Glutamatergic neuron (in vitro differentiated cells): Measurements from ENCODE around the gene CRYBA4. TPM values are rescaled to one million over a fixed set of nuclear protein-coding genes. Genes with fewer than 3 reads are reported as not detected.

Experiments used
- DNase-seq: peaks from one replicate; pipeline ENCODE4 v3.0.0; 2022
- H3K27ac Mint-ChIP-seq: one replicate; pipeline ENCODE4 v1.8.0; 2020; ENCODE audit warnings: mild to moderate bottlenecking, mixed read lengths, inconsistent platforms; ENCODE audit not compliant: unreplicated experiment
- H3K27me3 Mint-ChIP-seq: one replicate; pipeline ENCODE4 v1.8.0; 2020; ENCODE audit warnings: mild to moderate bottlenecking, moderate library complexity, mixed read lengths, inconsistent platforms; ENCODE audit not compliant: unreplicated experiment
- H3K36me3 Mint-ChIP-seq: one replicate; pipeline ENCODE4 v1.8.0; 2020; ENCODE audit warnings: mild to moderate bottlenecking, mixed read lengths, inconsistent platforms; ENCODE audit not compliant: unreplicated experiment
- H3K4me1 Mint-ChIP-seq: one replicate; pipeline ENCODE4 v1.8.0; 2020; ENCODE audit warnings: mild to moderate bottlenecking, low read depth, mixed read lengths, inconsistent platforms; ENCODE audit not compliant: unreplicated experiment
- H3K4me3 Mint-ChIP-seq: one replicate; pipeline ENCODE4 v1.8.0; 2020; ENCODE audit warnings: mild to moderate bottlenecking, mixed read lengths, inconsistent platforms; ENCODE audit not compliant: unreplicated experiment
- H3K9me3 Mint-ChIP-seq: one replicate; pipeline ENCODE4 v1.8.0; 2020; ENCODE audit warnings: mild to moderate bottlenecking, moderate library complexity, mixed read lengths, inconsistent platforms; ENCODE audit not compliant: unreplicated experiment
- CTCF ChIP-seq: fragments of 200-600 bp; sonication (generic); IDR thresholded peaks from one replicate; pipeline ENCODE4 v1.5.0; 2021; ENCODE audit not compliant: partially characterized antibody, unreplicated experiment
- total RNA-seq: library from RNA; stranded (reverse); fragmentation: NEBNext Ultra II Directional; extraction: Animal tissue kit (Norgen Biotek cat#: 25700); gene quantifications from one replicate; pipeline ENCODE4 v1.2.1, GENCODE V29; 2021; ENCODE audit not compliant: unreplicated experiment

The CRYBA4 gene
- total RNA-seq, 1 donor from 2014 or later: not detected

GRCh38 chr22:26577081-26577480 lies 44.7 kb upstream of the CRYBA4 start:
- H3K4me1 Mint-ChIP-seq: peaks cover 25% of the 10 kb centered on the region
- no peak for DNase-seq
- peaks cover 4% of the 10 kb centered on the region for H3K9me3 Mint-ChIP-seq
- H3K4me3 Mint-ChIP-seq: no peak overlapping the region
- no peaks in the 10 kb centered on the region for H3K36me3 Mint-ChIP-seq
- H3K27me3 Mint-ChIP-seq: peaks cover 3% of the 10 kb centered on the region
- TF ChIP-seq CTCF: no peak
- H3K27ac Mint-ChIP-seq: no peak overlapping the region

- Mint-ChIP-seq H3K4me3 (peak overlapping the region; percentile 55), H3K27ac (no peak overlapping the region), H3K9me3 (peaks cover 6% of the 10 kb centered on the region), H3K4me1 (peaks cover 25% of the 10 kb centered on the region), H3K27me3 (peaks cover 6% of the 10 kb centered on the region), H3K36me3 (no peaks in the 10 kb centered on the region)
- TF ChIP-seq CTCF: no peak
- no peak for DNase-seq
Observed at GRCh38 chr22:26579331-26579886, 42.4 kb upstream of the CRYBA4 start.

- Mint-ChIP-seq H3K27me3 (peaks cover 6% of the 10 kb centered on the region), H3K9me3 (peaks cover 6% of the 10 kb centered on the region), H3K4me3 (peak overlapping the region; percentile 30), H3K36me3 (no peaks in the 10 kb centered on the region), H3K4me1 (peaks cover 22% of the 10 kb centered on the region), H3K27ac (no peak overlapping the region)
- no peak for DNase-seq
- no peak for TF ChIP-seq CTCF
Observed at GRCh38 chr22:26580240-26580962, 41.4 kb upstream of the CRYBA4 start.

DNA sequence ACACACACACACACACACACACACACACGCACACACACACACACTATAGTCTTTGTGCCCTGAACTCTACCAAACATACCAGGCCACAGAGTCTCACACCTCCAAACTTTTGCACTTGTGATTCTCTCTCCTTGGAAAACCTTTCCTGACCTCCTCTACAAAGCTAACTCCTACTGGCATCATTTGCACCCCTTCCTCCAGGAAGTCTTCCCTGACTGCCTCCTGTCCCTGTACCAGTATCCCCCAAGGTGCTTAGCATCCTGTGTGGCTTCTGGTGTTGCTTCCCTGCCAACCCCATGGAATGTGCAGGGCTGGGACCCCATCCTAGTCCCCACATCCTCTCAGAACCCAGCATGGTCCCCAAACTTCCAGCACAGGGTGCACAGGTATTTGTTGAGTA lies 40.7 kb upstream of the CRYBA4 start:
- Mint-ChIP-seq H3K36me3 (no peaks in the 10 kb centered on the region), H3K27ac (no peak overlapping the region), H3K4me3 (peak overlapping the region; percentile 13), H3K27me3 (peaks cover 6% of the 10 kb centered on the region), H3K9me3 (peaks cover 6% of the 10 kb centered on the region), H3K4me1 (peaks cover 20% of the 10 kb centered on the region)
- no peak for TF ChIP-seq CTCF
- DNase-seq: no peak

- peaks cover 4% of the 10 kb centered on the region for H3K9me3 Mint-ChIP-seq
- DNase-seq: no peak
- peaks cover 6% of the 10 kb centered on the region for H3K27me3 Mint-ChIP-seq
- H3K4me3 Mint-ChIP-seq: no peak overlapping the region
- no peak overlapping the region for H3K27ac Mint-ChIP-seq
- peaks cover 15% of the 10 kb centered on the region for H3K4me1 Mint-ChIP-seq
- no peaks in the 10 kb centered on the region for H3K36me3 Mint-ChIP-seq
- no peak for TF ChIP-seq CTCF
Observed at GRCh38 chr22:26581633-26582168, 40.1 kb upstream of the CRYBA4 start.
